ENCODE results near the gene MASTL. TPM values are rescaled to one million over a fixed set of nuclear protein-coding genes. Genes with fewer than 3 reads are reported as not detected.

Gene MASTL
- total RNA-seq (1 to 10 TPM; 7.0 to 7.9 TPM), polyA plus RNA-seq (1 to 10 TPM; 2.5 TPM)

GRCh38 chr10:27155066-27155754 lies at the start of gene MASTL:
MASTL (plus strand) TSS chr10:27155352; CDS start chr10:27155427, 75 bp downstream.
- H3K27ac Mint-ChIP-seq, result peak within 1 kb of the TSS; percentile 100
- Histone ChIP-seq H3K27ac (ENCODE audit: low read depth, low read length) (peak within 1 kb of the TSS; percentile 100), H3K4me3 (ENCODE audit: low read length in 2 of 2) (peak within 1 kb of the TSS; percentile 82 to 100), H3K4me1 (ENCODE audit: insufficient read depth, low read length) (peaks cover 40% of the 10 kb centered on the region), H3K36me3 (ENCODE audit: insufficient read depth, low read length) (no peaks in the 10 kb centered on the region), H3K9me3 (ENCODE audit: control insufficient read depth in 1 of 2, low read length in 2 of 2) (no peaks in the 10 kb centered on the region), H3K27me3 (ENCODE audit: insufficient read depth, low read length) (no peaks in the 10 kb centered on the region)
- H3K4me3 Mint-ChIP-seq, result peak within 1 kb of the TSS; percentile 95 to 100 (median 98)
- H3K9me3 Mint-ChIP-seq, result peaks cover 0 to 3% (median 0%) of the 10 kb centered on the region in 8 donors
- peak; percentile 94 to 97 (median 96) for DNase-seq
- ChIA-PET CTCF (ENCODE audit: partially characterized antibody) (interaction anchor here (0.6 to 2.0 kb wide), 10 partner anchors 9 to 429 kb away, joined by 3 to 10 read pairs (median 4); partner anchors contain the start of gene ANKRD26), POLR2A (ENCODE audit: partially characterized antibody) (interaction anchor here (0.7 to 4.3 kb wide), 14 partner anchors 11 to 1378 kb away, joined by 3 to 126 read pairs (median 6); partner anchors contain the start of genes ACBD5, ANKRD26, PDSS1 and RAB18)
- peaks cover 6 to 53% of the 10 kb centered on the region in 2 donors for H3K36me3 Mint-ChIP-seq
- H3K4me1 Mint-ChIP-seq, result peaks cover 25 to 67% (median 45%) of the 10 kb centered on the region in 4 donors
- intact Hi-C loops (cut with micrococcal nuclease), result loop anchor here (1.0 to 10.0 kb wide), 7 partner anchors 87 to 1378 kb away; partner anchors contain the start of genes PDSS1, RAB18 and WAC
- no peaks in the 10 kb centered on the region for H3K27me3 Mint-ChIP-seq

DNA sequence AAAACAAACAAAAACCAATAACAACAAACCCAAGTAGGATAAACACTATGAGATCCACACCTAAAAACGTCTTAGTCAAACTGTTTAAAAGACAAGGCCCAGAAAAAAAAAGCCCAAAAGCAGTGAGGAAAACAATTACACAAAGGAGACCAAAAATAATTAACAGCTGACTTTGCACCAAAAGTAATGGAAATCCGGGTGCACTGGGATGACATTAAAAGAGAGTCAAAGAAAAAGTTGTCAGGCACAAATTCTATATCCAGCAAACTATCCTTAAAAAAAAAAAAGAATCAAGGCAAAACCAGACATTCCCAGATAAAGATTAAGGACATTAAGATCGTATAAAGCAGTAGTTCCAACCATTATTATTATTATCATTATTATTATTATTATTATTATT lies 47.0 kb upstream of the MASTL start:
- Histone ChIP-seq H3K4me3 (ENCODE audit: low read length in 2 of 2) (no peak overlapping the region), H3K36me3 (ENCODE audit: insufficient read depth, low read length) (peaks cover 19% of the 10 kb centered on the region), H3K9me3 (ENCODE audit: control insufficient read depth in 1 of 2, low read length in 2 of 2) (no peaks in the 10 kb centered on the region), H3K27ac (ENCODE audit: low read depth, low read length) (no peak overlapping the region), H3K4me1 (ENCODE audit: insufficient read depth, low read length) (peaks cover 12% of the 10 kb centered on the region), H3K27me3 (ENCODE audit: insufficient read depth, low read length) (no peaks in the 10 kb centered on the region)
- no peak overlapping the region for H3K4me3 Mint-ChIP-seq
- peaks cover 32 to 38% of the 10 kb centered on the region in 2 donors for H3K36me3 Mint-ChIP-seq
- intact Hi-C loops (cut with micrococcal nuclease), result no loop called here
- ChIA-PET POLR2A (ENCODE audit: partially characterized antibody) (interaction anchor here (1.7 kb wide), 1 partner anchor 46 kb away, joined by 6 read pairs; the partner anchor contains the start of genes MASTL and YME1L1), CTCF (ENCODE audit: partially characterized antibody) (interaction anchor here (1.0 kb wide), 1 partner anchor 46 kb away, joined by 3 read pairs; the partner anchor contains the start of genes MASTL and YME1L1)
- peaks cover 8 to 17% (median 11%) of the 10 kb centered on the region in 4 donors for H3K4me1 Mint-ChIP-seq
- H3K9me3 Mint-ChIP-seq, result peaks cover 0 to 7% (median 2%) of the 10 kb centered on the region in 8 donors
- no peak for DNase-seq
- H3K27me3 Mint-ChIP-seq, result no peaks in the 10 kb centered on the region
- H3K27ac Mint-ChIP-seq, result peak overlapping the region in 3 of 7 donors; percentile 26 to 54 (median 43)

DNA sequence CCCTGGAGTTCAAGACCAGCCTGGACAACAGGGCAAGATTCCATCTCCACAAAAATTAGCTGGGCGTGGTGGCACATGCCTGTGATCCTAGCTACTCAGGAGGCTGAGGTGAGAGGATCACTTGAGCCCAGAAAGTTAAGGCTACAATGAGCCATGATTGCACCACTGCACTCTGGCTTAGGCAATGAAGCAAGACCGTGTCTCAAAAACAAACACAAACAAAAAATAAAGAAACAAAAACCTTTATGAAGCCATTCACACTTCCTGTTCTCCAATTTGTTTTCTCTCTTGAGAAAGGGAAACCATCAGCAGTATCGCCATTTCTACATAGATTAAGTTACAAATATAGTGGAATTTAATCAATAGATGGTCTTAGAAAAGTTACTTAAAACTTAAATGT lies 20.8 kb upstream of the MASTL start:
- no peaks in the 10 kb centered on the region for H3K27me3 ChIP-seq (ENCODE audit: insufficient read depth, low read length)
- Mint-ChIP-seq H3K4me3 (no peak overlapping the region), H3K27ac (peak overlapping the region in 1 of 7 donors; percentile 20), H3K27me3 (no peaks in the 10 kb centered on the region), H3K9me3 (no peaks in the 10 kb centered on the region), H3K36me3 (peaks cover 39 to 63% of the 10 kb centered on the region in 2 donors), H3K4me1 (peaks cover 0 to 13% (median 9%) of the 10 kb centered on the region in 4 donors)
- ChIA-PET POLR2A (ENCODE audit: partially characterized antibody) (interaction anchor here (1.4 kb wide), 1 partner anchor 20 kb away, joined by 5 read pairs; the partner anchor contains the start of gene YME1L1), CTCF (ENCODE audit: partially characterized antibody) (no interaction called here)
- DNase-seq, result no peak
- no peak overlapping the region for H3K27ac ChIP-seq (ENCODE audit: low read depth, low read length)
- H3K9me3 ChIP-seq (ENCODE audit: control insufficient read depth in 1 of 2, low read length in 2 of 2), result no peaks in the 10 kb centered on the region
- no peak overlapping the region for H3K4me3 ChIP-seq (ENCODE audit: low read length in 2 of 2)
- H3K4me1 ChIP-seq (ENCODE audit: insufficient read depth, low read length), result no peaks in the 10 kb centered on the region
- intact Hi-C loops (cut with micrococcal nuclease), result no loop called here
- peaks cover 55% of the 10 kb centered on the region for H3K36me3 ChIP-seq (ENCODE audit: insufficient read depth, low read length)

DNA sequence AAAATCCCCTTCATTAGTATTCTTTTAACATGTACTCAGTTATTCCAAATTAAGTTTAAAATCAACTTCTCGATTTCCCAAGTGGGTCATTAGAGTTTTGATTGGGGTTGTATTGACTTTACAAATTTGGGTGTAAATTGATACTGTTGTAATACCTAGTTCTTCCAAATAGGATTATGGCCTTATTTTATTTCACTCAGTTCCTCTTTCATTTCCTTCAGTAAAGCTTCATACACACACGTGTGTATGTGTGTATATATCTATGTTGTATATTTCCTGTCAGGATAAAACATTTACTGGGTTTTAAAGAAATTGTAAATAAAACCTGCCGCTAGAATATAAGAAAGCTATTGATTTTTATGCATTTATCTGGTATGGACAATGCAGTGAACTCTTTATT lies 16.9 kb upstream of the MASTL start:
- H3K36me3 ChIP-seq (ENCODE audit: insufficient read depth, low read length), result peaks cover 38% of the 10 kb centered on the region

GRCh38 chr10:27143686-27144085 lies 11.5 kb upstream of the MASTL start:
- no peaks in the 10 kb centered on the region for H3K4me1 ChIP-seq (ENCODE audit: insufficient read depth, low read length)
- Mint-ChIP-seq H3K36me3 (peaks cover 34 to 60% of the 10 kb centered on the region in 2 donors), H3K9me3 (no peaks in the 10 kb centered on the region), H3K27me3 (no peaks in the 10 kb centered on the region), H3K4me3 (no peak overlapping the region), H3K27ac (peak overlapping the region in 1 of 7 donors; percentile 38), H3K4me1 (peaks cover 0 to 28% (median 10%) of the 10 kb centered on the region in 4 donors)
- POLR2A ChIA-PET (ENCODE audit: partially characterized antibody), result interaction anchor here (2.4 kb wide), 1 partner anchor 10 kb away, joined by 12 read pairs; the partner anchor contains the start of gene YME1L1
- CTCF ChIA-PET (ENCODE audit: partially characterized antibody), result interaction anchor here (0.8 kb wide), 1 partner anchor 11 kb away, joined by 3 read pairs; the partner anchor contains the start of gene YME1L1
- DNase-seq, result no peak
- H3K4me3 ChIP-seq (ENCODE audit: low read length in 2 of 2), result no peak overlapping the region
- H3K27ac ChIP-seq (ENCODE audit: low read depth, low read length), result no peak overlapping the region
- intact Hi-C loops (cut with micrococcal nuclease), result no loop called here
- H3K27me3 ChIP-seq (ENCODE audit: insufficient read depth, low read length), result no peaks in the 10 kb centered on the region
- H3K36me3 ChIP-seq (ENCODE audit: insufficient read depth, low read length), result peaks cover 51% of the 10 kb centered on the region
- no peaks in the 10 kb centered on the region for H3K9me3 ChIP-seq (ENCODE audit: control insufficient read depth in 1 of 2, low read length in 2 of 2)

More for the DNA sequence above, 16.9 kb upstream of the MASTL start:
- POLR2A ChIA-PET (ENCODE audit: partially characterized antibody), result no interaction called here
- no peaks in the 10 kb centered on the region for H3K4me1 ChIP-seq (ENCODE audit: insufficient read depth, low read length)
- Mint-ChIP-seq H3K4me3 (no peak overlapping the region), H3K9me3 (no peaks in the 10 kb centered on the region), H3K27ac (peak overlapping the region in 1 of 7 donors; percentile 14), H3K4me1 (peaks cover 0 to 4% (median 1%) of the 10 kb centered on the region in 4 donors), H3K36me3 (peaks cover 19 to 52% of the 10 kb centered on the region in 2 donors), H3K27me3 (no peaks in the 10 kb centered on the region)
- no peaks in the 10 kb centered on the region for H3K9me3 ChIP-seq (ENCODE audit: control insufficient read depth in 1 of 2, low read length in 2 of 2)
- no peaks in the 10 kb centered on the region for H3K27me3 ChIP-seq (ENCODE audit: insufficient read depth, low read length)
- no peak overlapping the region for H3K4me3 ChIP-seq (ENCODE audit: low read length in 2 of 2)
- no peak overlapping the region for H3K27ac ChIP-seq (ENCODE audit: low read depth, low read length)
- CTCF ChIA-PET (ENCODE audit: partially characterized antibody), result no interaction called here
- intact Hi-C loops (cut with micrococcal nuclease), result no loop called here
- no peak for DNase-seq

GRCh38 chr10:27145937-27146336 lies 9.2 kb upstream of the MASTL start:
- Mint-ChIP-seq H3K4me1 (peaks cover 8 to 38% (median 15%) of the 10 kb centered on the region in 4 donors), H3K27me3 (no peaks in the 10 kb centered on the region), H3K36me3 (peaks cover 36 to 66% of the 10 kb centered on the region in 2 donors), H3K4me3 (no peak overlapping the region), H3K9me3 (no peaks in the 10 kb centered on the region), H3K27ac (peak overlapping the region in 2 of 7 donors; percentile 52 to 68)
- intact Hi-C loops (cut with micrococcal nuclease), result no loop called here
- ChIA-PET POLR2A (ENCODE audit: partially characterized antibody) (no interaction called here), CTCF (ENCODE audit: partially characterized antibody) (interaction anchor here (1.3 kb wide), 1 partner anchor 9 kb away, joined by 5 read pairs; the partner anchor contains the start of gene YME1L1)
- Histone ChIP-seq H3K36me3 (ENCODE audit: insufficient read depth, low read length) (peaks cover 47% of the 10 kb centered on the region), H3K9me3 (ENCODE audit: control insufficient read depth in 1 of 2, low read length in 2 of 2) (no peaks in the 10 kb centered on the region), H3K4me3 (ENCODE audit: low read length in 2 of 2) (no peak overlapping the region), H3K4me1 (ENCODE audit: insufficient read depth, low read length) (peaks cover 5% of the 10 kb centered on the region), H3K27me3 (ENCODE audit: insufficient read depth, low read length) (no peaks in the 10 kb centered on the region), H3K27ac (ENCODE audit: low read depth, low read length) (no peak overlapping the region)
- DNase-seq, result no peak

DNA sequence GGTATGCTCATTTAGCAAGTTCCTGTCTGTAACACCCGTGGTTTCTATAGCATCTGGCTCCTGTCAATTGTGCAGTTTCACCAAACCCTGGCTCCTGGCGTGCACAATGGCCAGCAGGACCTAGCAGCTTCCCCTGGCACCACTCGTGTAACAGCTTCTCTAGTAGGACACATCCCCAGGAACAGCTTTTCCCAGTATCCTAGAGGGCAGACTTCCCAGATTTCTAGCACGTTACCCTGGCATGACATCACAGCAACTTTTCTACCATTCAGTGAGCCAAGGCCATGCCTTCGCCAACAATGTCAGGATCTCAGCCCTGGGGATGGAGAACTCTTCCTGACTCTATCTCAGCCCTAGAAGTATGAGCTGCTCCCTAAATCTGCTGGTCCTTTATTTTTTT lies 7.5 kb upstream of the MASTL start:
- Mint-ChIP-seq H3K27ac (peak overlapping the region in 2 of 7 donors; percentile 6 to 52), H3K9me3 (no peaks in the 10 kb centered on the region), H3K4me3 (no peak overlapping the region), H3K27me3 (no peaks in the 10 kb centered on the region), H3K36me3 (peaks cover 33 to 64% of the 10 kb centered on the region in 2 donors), H3K4me1 (peaks cover 22 to 51% (median 22%) of the 10 kb centered on the region in 4 donors)
- Histone ChIP-seq H3K4me3 (ENCODE audit: low read length in 2 of 2) (no peak overlapping the region), H3K27me3 (ENCODE audit: insufficient read depth, low read length) (no peaks in the 10 kb centered on the region), H3K36me3 (ENCODE audit: insufficient read depth, low read length) (peaks cover 39% of the 10 kb centered on the region), H3K27ac (ENCODE audit: low read depth, low read length) (no peak overlapping the region), H3K4me1 (ENCODE audit: insufficient read depth, low read length) (peaks cover 20% of the 10 kb centered on the region), H3K9me3 (ENCODE audit: control insufficient read depth in 1 of 2, low read length in 2 of 2) (no peaks in the 10 kb centered on the region)
- ChIA-PET POLR2A (ENCODE audit: partially characterized antibody) (interaction anchor here (1.1 kb wide), 1 partner anchor 48 kb away, joined by 5 read pairs; the partner anchor contains the start of gene ANKRD26), CTCF (ENCODE audit: partially characterized antibody) (no interaction called here)
- DNase-seq, result no peak
- intact Hi-C loops (cut with micrococcal nuclease), result no loop called here
